HG02840 (cell line): Measurements from ENCODE around the gene RBP7.
"Not testable (repeated sequence)": the region's sequence is repeated elsewhere in the genome, so short reads cannot be mapped to it uniquely, and the experiment has no call there.

Experiments used
- ATAC-seq: cut with Tn5 transposase; IDR thresholded peaks from one replicate; pipeline ENCODE4 v1.9.1; 2021; ENCODE audit warnings: mild to moderate bottlenecking, moderate library complexity, moderate number of reproducible peaks; ENCODE audit not compliant: unreplicated experiment, low FRiP score

Gene RBP7

GRCh38 chr1:9996624-9997582 is at the start of gene RBP7:
TSS of gene RBP7 (plus strand) at chr1:9997228. CDS start at chr1:9997259, 31 bp downstream.
- no peak for ATAC-seq

DNA sequence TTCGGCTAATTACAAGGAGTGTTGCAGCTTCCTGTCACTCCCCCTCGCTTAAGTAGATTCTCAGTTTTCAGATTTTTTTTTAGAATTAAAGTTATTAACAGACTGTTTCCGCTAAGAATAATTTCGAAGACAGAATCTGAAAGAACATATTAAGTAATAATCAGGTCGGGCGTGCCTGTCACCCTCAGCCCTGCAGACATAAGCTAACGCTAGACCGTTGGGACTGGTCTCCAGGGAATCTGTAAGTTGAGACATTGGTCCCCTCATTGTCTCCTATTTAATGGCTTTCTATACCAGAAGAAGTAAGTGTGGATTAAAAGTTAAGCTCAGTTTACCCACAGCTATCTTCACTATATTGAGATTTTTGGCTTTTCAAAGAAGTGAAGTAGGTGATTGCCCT is 39.3 kb upstream of the RBP7 start:
- ATAC-seq, result no peak

- ATAC-seq, result no peak
Observed at GRCh38 chr1:9960011-9960410, 37.0 kb upstream of the RBP7 start.

DNA sequence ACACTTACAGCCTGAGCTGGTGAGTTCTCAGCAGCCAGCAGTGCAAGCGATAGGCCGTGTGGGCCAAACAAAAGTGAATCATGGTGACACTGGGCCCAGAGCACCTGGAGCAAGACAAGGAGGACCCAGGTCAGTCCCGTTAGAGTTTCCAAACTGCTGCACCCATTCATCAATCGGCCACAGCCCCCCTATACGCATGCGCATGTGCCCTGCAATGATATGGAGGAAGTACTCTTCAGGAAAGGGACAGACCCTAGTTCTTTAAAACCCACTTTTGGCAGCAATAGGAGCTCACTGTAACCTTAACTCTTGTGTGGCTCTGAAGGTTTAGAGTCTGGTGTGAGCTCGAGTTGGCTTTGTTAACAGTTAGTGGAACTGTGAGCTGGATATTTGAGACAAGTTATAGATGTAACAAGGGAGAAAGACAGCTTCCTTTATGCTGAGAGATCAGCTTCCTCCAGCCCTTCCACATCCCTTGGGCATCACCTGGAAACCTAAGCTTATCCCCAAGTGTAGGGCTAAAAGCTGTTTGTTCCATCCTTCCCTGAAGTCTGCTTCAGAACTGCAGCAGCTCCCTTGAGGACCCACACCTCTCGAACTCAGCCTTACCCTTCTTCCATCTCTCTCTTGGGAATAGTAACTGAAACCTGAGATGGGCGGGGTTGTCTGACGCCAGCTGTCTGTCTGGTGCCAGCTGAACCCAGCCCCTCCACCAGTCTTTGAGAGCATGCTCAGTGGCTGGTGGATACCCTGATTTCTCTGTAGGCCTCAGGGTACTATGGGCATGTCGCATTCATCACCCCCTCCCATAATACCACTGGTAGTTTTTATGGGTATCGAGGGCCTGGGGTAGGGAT is 36.1 kb upstream of the RBP7 start:
- no peak for ATAC-seq

DNA sequence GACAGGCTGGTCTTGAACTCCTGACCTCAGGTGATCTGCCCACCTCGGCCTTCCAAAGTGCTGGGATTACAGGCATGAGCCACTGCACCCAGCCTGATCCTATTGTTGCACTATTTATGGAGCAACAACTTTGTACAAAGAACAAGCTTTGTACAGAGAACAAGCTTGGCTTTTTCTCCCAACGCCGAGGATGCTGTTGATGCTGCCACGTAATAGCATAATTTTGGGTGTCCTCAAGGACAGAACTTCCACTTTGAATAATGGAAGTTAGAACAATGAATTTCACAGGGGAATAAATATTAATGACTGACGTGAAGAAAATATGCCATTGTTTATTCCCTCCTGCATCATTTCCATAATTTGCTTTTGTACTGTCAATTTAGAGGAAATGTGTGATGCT is 12.8 kb upstream of the RBP7 start:
- no peak for ATAC-seq

- no peak for ATAC-seq
Observed at GRCh38 chr1:9985001-9985400, 12.0 kb upstream of the RBP7 start.

GRCh38 chr1:9989773-9990172 is 7.3 kb upstream of the RBP7 start:
- ATAC-seq, result no peak

- no peak for ATAC-seq
Observed at GRCh38 chr1:9990944-9991343, 6.1 kb upstream of the RBP7 start.

GRCh38 chr1:9992910-9993309 is 4.1 kb upstream of the RBP7 start:
- no peak for ATAC-seq

DNA sequence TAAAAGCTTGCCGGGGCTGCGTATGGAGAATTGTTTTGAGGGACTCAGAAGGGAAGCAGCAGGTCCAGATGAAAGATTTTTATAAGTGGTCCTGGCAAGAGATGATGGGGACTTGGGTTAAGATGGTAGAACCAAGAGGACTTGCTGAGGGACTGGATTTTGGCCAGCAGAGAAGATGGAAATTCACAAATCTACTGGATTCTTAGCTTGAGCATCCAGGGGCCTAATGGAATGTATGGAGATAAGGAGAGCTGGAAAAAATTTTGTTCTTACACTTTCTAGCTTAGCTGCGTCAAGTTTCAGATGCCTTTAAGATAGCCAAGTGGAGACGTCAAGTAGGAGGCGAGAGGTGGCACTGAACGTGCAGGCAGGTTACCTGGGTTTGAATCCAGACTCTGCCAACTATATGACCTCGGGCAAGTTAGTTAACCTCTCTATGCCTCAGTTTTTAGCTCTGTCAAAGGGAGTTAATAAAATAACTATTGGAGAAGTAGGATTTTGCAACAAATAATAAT is 3.4 kb upstream of the RBP7 start:
- ATAC-seq, result no peak

- ATAC-seq, result no peak
Observed at GRCh38 chr1:10001016-10001665, 4.1 kb downstream of the RBP7 start.

- not testable (repeated sequence) for ATAC-seq
Observed at GRCh38 chr1:10005248-10005647, 8.2 kb downstream of the RBP7 start.

GRCh38 chr1:10007169-10007568 is 10.1 kb downstream of the RBP7 start:
- ATAC-seq, result no peak

GRCh38 chr1:10014016-10014415 is 17.0 kb downstream of the RBP7 start:
- ATAC-seq, result no peak

DNA sequence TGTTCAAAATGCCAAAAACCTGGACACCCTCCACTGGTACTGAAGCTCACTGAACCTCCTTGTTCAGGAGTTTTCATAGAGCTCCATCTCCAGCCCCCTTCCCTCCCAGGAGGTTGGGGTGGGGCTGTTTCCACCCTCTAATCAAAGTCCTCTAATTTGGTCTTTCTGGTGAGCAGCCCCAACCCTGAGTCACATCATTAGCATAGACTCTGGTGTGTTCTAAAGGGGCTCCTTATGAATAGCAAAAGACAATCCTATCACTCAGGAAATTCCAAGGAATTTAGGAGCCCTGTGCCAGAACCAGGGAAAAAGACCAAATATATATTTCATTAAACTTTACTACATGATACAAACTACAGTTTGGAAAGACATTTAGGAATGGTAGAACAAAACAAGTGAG is 22.5 kb downstream of the RBP7 start:
- ATAC-seq, result no peak

GRCh38 chr1:10020086-10020485 is 23.1 kb downstream of the RBP7 start:
- no peak for ATAC-seq

GRCh38 chr1:10020678-10021077 is 23.6 kb downstream of the RBP7 start:
- ATAC-seq, result not testable (repeated sequence)

- ATAC-seq, result not testable (repeated sequence)
Observed at GRCh38 chr1:10021992-10022391, 25.0 kb downstream of the RBP7 start.

DNA sequence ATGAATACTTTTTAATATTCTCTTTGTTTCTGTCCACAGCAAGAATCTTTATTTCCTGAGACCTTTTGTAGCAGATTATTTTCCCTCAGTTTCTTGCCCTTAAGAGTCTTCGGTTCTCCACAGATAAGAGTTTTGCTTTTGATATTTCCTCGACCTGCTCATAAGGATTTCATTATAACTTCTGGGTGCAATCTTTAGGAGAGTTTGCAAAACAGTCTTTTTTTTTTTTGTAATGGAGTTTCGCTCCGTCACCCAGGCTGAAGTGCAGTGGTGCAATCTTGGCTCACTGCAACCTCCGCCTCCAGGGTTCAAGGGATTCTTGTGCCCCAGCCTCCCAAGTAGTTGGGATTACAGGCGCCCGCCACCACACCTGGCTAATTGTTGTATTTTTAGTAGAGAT is 25.6 kb downstream of the RBP7 start:
- ATAC-seq, result no peak

DNA sequence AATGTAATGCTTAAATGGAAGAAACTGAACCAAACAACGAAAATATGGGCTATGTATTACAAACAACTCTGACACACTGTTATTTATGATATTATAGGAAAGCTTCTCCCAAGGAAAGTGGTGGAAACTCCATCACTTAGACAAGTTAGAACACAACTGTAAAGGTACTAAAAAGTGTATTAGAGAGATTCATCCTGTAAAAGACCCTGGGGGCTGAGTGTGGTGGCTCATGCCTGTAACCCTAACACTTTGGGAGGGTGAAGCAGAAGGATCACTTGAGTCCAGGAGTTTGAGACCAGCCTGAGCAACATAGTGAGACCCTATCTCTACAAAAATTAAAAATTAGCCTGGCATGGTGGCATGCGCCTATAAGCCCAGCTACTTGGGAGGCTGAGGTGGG is 28.3 kb downstream of the RBP7 start:
- ATAC-seq, result no peak

DNA sequence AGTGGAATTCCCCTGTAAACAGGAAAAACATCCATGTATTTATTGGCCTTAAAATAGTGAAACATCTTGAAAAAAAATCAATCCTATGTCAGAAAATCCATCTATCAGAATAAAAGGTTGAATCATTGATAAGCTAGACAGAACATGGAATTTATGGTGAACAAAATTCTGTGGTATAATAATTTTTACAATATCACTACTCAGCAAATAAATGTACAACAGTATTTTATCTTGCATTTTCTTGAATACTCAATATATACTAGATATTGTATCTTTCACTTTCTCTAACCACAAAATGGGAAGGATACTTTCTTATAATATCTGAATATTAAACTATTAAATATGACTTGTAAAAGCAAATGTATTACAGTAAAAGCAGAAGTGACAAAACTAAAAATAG is 30.0 kb downstream of the RBP7 start:
- ATAC-seq, result no peak
